Astrocyte (in vitro differentiated cells and primary cell): ENCODE data around the gene RNF44. TPM values are rescaled to one million over a fixed set of nuclear protein-coding genes. Genes with fewer than 3 reads are reported as not detected.
A peak's percentile ranks its signal among the peaks of the same experiment; 100 is the strongest.

ENCODE experiments used
- DNase-seq: peaks from one replicate; pipeline ENCODE4 v3.0.0-alpha.2; 2010; ENCODE audit warnings: low read depth
- FAIRE-seq: peaks from 2 replicates; lab custom pipeline; 2011; peaks lifted over from hg19 to GRCh38; lab: Jason Lieb, UNC
- H2AFZ ChIP-seq: 2 replicates; pipeline ENCODE4 v1.6.0; 2012; ENCODE audit warnings: low read depth, low read length, inconsistent platforms
- H3K27ac ChIP-seq: 2 replicates; pipeline ENCODE4 v1.5.1; 2011; ENCODE audit warnings: low read depth, low read length, inconsistent platforms
- H3K27me3 ChIP-seq: 2 replicates; pipeline ENCODE4 v1.6.0; 2011; ENCODE audit warnings: low read length, inconsistent platforms; ENCODE audit not compliant: insufficient read depth
- H3K36me3 ChIP-seq: 2 replicates; pipeline ENCODE4 v1.5.1; 2011; ENCODE audit warnings: low read length, inconsistent platforms; ENCODE audit not compliant: insufficient read depth
- H3K4me1 ChIP-seq: 2 replicates; pipeline ENCODE4 v1.5.1; 2011; ENCODE audit warnings: low read length, inconsistent platforms; ENCODE audit not compliant: insufficient read depth
- H3K4me2 ChIP-seq: 2 replicates; pipeline ENCODE4 v1.6.0; 2012; ENCODE audit warnings: low read length, inconsistent platforms
- H3K4me3 ChIP-seq: 2 replicates; pipeline ENCODE4 v1.5.1; 2011; ENCODE audit warnings: low read depth, mild to moderate bottlenecking, low read length, inconsistent platforms; ENCODE audit not compliant: insufficient read depth
- H3K79me2 ChIP-seq: 2 replicates; pipeline ENCODE4 v1.6.0; 2012; ENCODE audit warnings: mild to moderate bottlenecking, low read length, inconsistent platforms; ENCODE audit not compliant: insufficient read depth
- H3K9ac ChIP-seq: 2 replicates; pipeline ENCODE4 v1.6.0; 2012; ENCODE audit warnings: mild to moderate bottlenecking, low read length, inconsistent platforms
- H3K9me3 ChIP-seq: 2 replicates; pipeline ENCODE4 v1.5.1; 2012; ENCODE audit warnings: low read depth, mild to moderate bottlenecking, low read length, inconsistent platforms; ENCODE audit not compliant: insufficient read depth
- H4K20me1 ChIP-seq: 2 replicates; pipeline ENCODE4 v1.6.0; 2012; ENCODE audit warnings: low read length, inconsistent platforms; ENCODE audit not compliant: insufficient read depth
- H3K27ac Mint-ChIP-seq: one replicate; pipeline ENCODE4 v1.8.0; 2021; ENCODE audit warnings: mild to moderate bottlenecking, mixed read lengths; ENCODE audit not compliant: unreplicated experiment
- H3K27me3 Mint-ChIP-seq: one replicate; pipeline ENCODE4 v1.8.0; 2021; ENCODE audit warnings: low read depth, mixed read lengths; ENCODE audit not compliant: unreplicated experiment
- H3K36me3 Mint-ChIP-seq: one replicate; pipeline ENCODE4 v1.8.0; 2021; ENCODE audit warnings: low read depth, mixed read lengths; ENCODE audit not compliant: unreplicated experiment
- H3K4me1 Mint-ChIP-seq: one replicate; pipeline ENCODE4 v1.8.0; 2021; ENCODE audit warnings: low read depth, mixed read lengths; ENCODE audit not compliant: unreplicated experiment
- H3K4me3 Mint-ChIP-seq: one replicate; pipeline ENCODE4 v1.8.0; 2021; ENCODE audit warnings: mild to moderate bottlenecking, moderate library complexity, mixed read lengths; ENCODE audit not compliant: unreplicated experiment
- H3K9me3 Mint-ChIP-seq: one replicate; pipeline ENCODE4 v1.8.0; 2021; ENCODE audit warnings: mild to moderate bottlenecking, mixed read lengths; ENCODE audit not compliant: unreplicated experiment
- EZH2 ChIP-seq: IDR thresholded peaks from 2 replicates; pipeline ENCODE4 v1.6.1; 2012; ENCODE audit warnings: mild to moderate bottlenecking, low read length, inconsistent platforms; ENCODE audit not compliant: insufficient read depth
- total RNA-seq: library from RNA; stranded (reverse); gene quantifications from 2 replicates; pipeline ENCODE4 v1.2.1, GENCODE V29; 2021
- TF ChIP-seq, protein P1 (sequence below): IDR thresholded peaks from 2 replicates; pipeline ENCODE4 v1.5.1; 2011; ENCODE audit warnings: low read depth, mild to moderate bottlenecking, inconsistent platforms, low read length, moderate library complexity; ENCODE audit not compliant: insufficient read depth

Gene RNF44
- total RNA-seq, 1 donor from 2014 or later, result 59.8 TPM

- Histone ChIP-seq H3K36me3 (peaks cover 22% of the 10 kb centered on the region), H3K4me3 (no peak overlapping the region), H3K27me3 (no peaks in the 10 kb centered on the region), H3K4me2 (no peak overlapping the region), H2AFZ (no peak overlapping the region), H3K27ac (no peak overlapping the region), H3K79me2 (peaks cover 32% of the 10 kb centered on the region), H3K9me3 (no peaks in the 10 kb centered on the region), H3K9ac (no peak overlapping the region), H3K4me1 (no peaks in the 10 kb centered on the region), H4K20me1 (peaks cover 71% of the 10 kb centered on the region)
- Mint-ChIP-seq H3K4me3 (no peak overlapping the region), H3K4me1 (peaks cover 11% of the 10 kb centered on the region), H3K27me3 (no peaks in the 10 kb centered on the region), H3K9me3 (no peaks in the 10 kb centered on the region), H3K27ac (no peak overlapping the region), H3K36me3 (peaks cover 28% of the 10 kb centered on the region)
- FAIRE-seq (no peak), DNase-seq (no peak)
- TF ChIP-seq EZH2, result no peak
- TF ChIP-seq, protein P1, sequence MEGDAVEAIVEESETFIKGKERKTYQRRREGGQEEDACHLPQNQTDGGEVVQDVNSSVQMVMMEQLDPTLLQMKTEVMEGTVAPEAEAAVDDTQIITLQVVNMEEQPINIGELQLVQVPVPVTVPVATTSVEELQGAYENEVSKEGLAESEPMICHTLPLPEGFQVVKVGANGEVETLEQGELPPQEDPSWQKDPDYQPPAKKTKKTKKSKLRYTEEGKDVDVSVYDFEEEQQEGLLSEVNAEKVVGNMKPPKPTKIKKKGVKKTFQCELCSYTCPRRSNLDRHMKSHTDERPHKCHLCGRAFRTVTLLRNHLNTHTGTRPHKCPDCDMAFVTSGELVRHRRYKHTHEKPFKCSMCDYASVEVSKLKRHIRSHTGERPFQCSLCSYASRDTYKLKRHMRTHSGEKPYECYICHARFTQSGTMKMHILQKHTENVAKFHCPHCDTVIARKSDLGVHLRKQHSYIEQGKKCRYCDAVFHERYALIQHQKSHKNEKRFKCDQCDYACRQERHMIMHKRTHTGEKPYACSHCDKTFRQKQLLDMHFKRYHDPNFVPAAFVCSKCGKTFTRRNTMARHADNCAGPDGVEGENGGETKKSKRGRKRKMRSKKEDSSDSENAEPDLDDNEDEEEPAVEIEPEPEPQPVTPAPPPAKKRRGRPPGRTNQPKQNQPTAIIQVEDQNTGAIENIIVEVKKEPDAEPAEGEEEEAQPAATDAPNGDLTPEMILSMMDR, result no peak
These were observed 50.9 kb downstream of the RNF44 start for GRCh38 chr5:176486189-176486757.

DNA sequence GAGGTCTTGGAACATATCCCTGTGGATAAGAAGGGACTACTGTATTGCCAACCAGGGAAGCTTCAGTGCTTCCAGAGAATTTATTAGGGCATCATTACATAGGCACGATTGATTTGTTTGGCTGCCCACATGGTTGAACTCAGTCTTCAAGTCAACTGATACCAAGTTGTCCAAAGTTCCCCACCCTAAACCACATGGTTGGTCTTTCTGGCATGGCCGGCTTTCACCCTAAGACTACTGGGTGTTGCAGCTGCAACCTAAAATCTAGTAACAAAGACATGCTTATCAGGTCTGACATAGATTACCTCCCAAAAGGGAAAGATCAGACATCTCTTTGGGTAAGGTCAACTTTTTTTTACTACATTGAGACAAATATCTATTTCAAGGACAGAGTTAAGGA, 52.0 kb downstream of the RNF44 start:
- Mint-ChIP-seq H3K27me3 (no peaks in the 10 kb centered on the region), H3K27ac (no peak overlapping the region), H3K9me3 (no peaks in the 10 kb centered on the region), H3K4me1 (peaks cover 11% of the 10 kb centered on the region), H3K4me3 (no peak overlapping the region), H3K36me3 (peaks cover 24% of the 10 kb centered on the region)
- TF ChIP-seq EZH2, result no peak
- Histone ChIP-seq H3K4me3 (no peak overlapping the region), H3K4me1 (no peaks in the 10 kb centered on the region), H3K27me3 (no peaks in the 10 kb centered on the region), H3K9ac (no peak overlapping the region), H3K4me2 (no peak overlapping the region), H3K36me3 (peaks cover 18% of the 10 kb centered on the region), H3K27ac (no peak overlapping the region), H3K79me2 (peaks cover 32% of the 10 kb centered on the region), H4K20me1 (peaks cover 63% of the 10 kb centered on the region), H3K9me3 (no peaks in the 10 kb centered on the region), H2AFZ (no peak overlapping the region)
- no peak for DNase-seq
- no peak for FAIRE-seq

- Mint-ChIP-seq H3K27ac (peak overlapping the region; percentile 86), H3K36me3 (peaks cover 17% of the 10 kb centered on the region), H3K4me1 (peaks cover 11% of the 10 kb centered on the region), H3K4me3 (no peak overlapping the region), H3K27me3 (no peaks in the 10 kb centered on the region), H3K9me3 (no peaks in the 10 kb centered on the region)
- Histone ChIP-seq H3K4me1 (no peaks in the 10 kb centered on the region), H3K79me2 (peaks cover 51% of the 10 kb centered on the region), H3K27me3 (no peaks in the 10 kb centered on the region), H3K9ac (no peak overlapping the region), H3K36me3 (peaks cover 15% of the 10 kb centered on the region), H3K9me3 (no peaks in the 10 kb centered on the region), H4K20me1 (peaks cover 66% of the 10 kb centered on the region), H3K27ac (no peak overlapping the region), H3K4me2 (no peak overlapping the region), H3K4me3 (no peak overlapping the region), H2AFZ (no peak overlapping the region)
- no peak for FAIRE-seq
- DNase-seq, result no peak
- no peak for TF ChIP-seq EZH2
- TF ChIP-seq, protein P1, result no peak
These were observed 55.5 kb downstream of the RNF44 start for GRCh38 chr5:176481711-176482110.

Other genes with a start within 250 kb of the RNF44 start
- 163 and 164 TPM in 2 replicates for gene KIAA1191, start 175.6 kb downstream of the RNF44 start, total RNA-seq
- gene ARL10, start 171.9 kb downstream of the RNF44 start, total RNA-seq, result 13.2 and 14.3 TPM in 2 replicates
- gene NOP16, start 148.8 kb downstream of the RNF44 start, total RNA-seq, result 39.3 and 46.3 TPM in 2 replicates
- 103 and 108 TPM in 2 replicates for gene HIGD2A, start 148.7 kb downstream of the RNF44 start, total RNA-seq
- gene CLTB, start 120.9 kb downstream of the RNF44 start, total RNA-seq, result 89.2 and 117 TPM in 2 replicates
- gene FAF2, start 89.0 kb downstream of the RNF44 start, total RNA-seq, result 56.2 and 58.5 TPM in 2 replicates
- 0.43 and 0.50 TPM in 2 replicates for gene CDHR2, start 11.9 kb upstream of the RNF44 start, total RNA-seq
- gene GPRIN1, start 72.8 kb upstream of the RNF44 start, total RNA-seq, result 6.8 and 8.2 TPM in 2 replicates
- 2.7 and 3.4 TPM in 2 replicates for gene SNCB, start 93.1 kb upstream of the RNF44 start, total RNA-seq
- not detected in 2 replicates for gene EIF4E1B, start 93.3 kb upstream of the RNF44 start, total RNA-seq
- 56.5 and 57.2 TPM in 2 replicates for gene TSPAN17, start 110.1 kb upstream of the RNF44 start, total RNA-seq